Stimulated activated CD4-positive, alpha-beta T cell treated with anti-CD3 and anti-CD28 coated beads, Interleukin-1b, Interleukin-23, amount 100 ng/mL, for 1 hour (primary cell): Measurements from ENCODE around the gene PRKAG2.
A peak's percentile ranks its signal among the peaks of the same experiment; 100 is the strongest.
"Not testable (repeated sequence)": the region's sequence is repeated elsewhere in the genome, so short reads cannot be mapped to it uniquely, and the experiment has no call there.

Experiments used
- DNase-seq, 2 donors: peaks; one replicate each; pipeline ENCODE4 v3.0.0-alpha.2; 2020; ENCODE audit warnings: low read depth in 2 of 2

PRKAG2 gene

DNA sequence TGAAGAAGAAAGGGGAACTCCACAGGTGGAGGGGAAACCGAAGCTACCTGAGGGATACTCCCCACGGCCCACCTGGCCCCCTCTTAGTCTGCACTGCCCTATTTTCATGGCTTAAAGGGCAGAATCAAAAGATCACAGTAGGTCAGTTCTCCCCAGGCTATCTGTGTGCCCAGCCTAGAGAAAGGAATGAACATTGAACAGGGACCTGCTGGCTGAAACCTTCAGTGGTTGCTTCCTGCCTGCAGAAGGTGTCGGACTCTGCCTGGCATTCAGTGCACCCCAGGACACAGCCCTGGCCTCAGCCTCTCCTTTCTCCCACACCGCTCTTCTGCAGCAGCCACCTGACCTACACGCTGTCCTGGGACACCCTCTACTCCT is 74.5 kb downstream of the PRKAG2 start:
- DNase-seq = no peak

GRCh38 chr7:151801782-151802468 is 75.0 kb downstream of the PRKAG2 start:
- DNase-seq = no peak

GRCh38 chr7:151801291-151801690 is 75.6 kb downstream of the PRKAG2 start:
- DNase-seq = no peak

DNA sequence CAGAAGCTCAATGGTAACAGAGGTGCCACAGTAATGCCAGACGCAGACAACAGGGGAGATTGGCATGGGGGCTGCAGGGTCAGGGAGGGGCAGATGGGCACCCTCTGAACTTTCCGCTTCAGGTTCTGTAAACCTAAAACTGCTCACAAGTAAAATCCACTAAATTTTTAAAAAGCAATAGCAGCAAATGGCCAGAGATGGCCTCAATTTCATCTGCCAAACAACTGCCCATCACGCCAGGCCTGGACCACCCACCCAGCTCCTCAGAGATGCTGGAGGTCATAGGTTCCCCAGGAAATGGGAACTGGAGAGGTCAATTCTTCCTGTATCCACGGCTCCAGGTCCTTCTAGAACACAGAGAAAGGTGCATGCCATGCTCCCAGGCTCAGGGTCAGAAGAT is 76.1 kb downstream of the PRKAG2 start:
- no peak for DNase-seq

- no peak for DNase-seq
Measured at GRCh38 chr7:151800391-151800790, 76.5 kb downstream of the PRKAG2 start.

DNA sequence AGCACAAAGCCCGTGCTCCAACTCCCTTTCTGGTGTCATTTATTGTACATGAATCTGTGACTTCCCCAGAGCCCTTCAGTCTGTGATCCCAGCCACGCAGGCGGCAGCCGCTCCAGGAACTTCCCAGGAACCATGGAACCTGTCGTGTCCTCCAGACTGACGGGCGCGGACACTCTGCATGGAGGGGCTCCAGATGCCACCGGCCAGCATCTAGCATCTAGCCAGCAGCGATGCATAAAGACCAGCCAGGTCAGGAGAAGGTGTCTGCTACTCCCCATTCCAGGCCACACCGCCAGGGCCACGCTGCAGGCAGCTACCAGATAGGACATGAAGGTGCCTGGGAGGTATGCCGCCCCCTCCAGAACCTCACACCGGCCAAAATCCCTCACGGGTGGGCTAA is 77.4 kb downstream of the PRKAG2 start:
- DNase-seq = no peak

- no peak for DNase-seq
Measured at GRCh38 chr7:151798851-151799448, 78.0 kb downstream of the PRKAG2 start.

DNA sequence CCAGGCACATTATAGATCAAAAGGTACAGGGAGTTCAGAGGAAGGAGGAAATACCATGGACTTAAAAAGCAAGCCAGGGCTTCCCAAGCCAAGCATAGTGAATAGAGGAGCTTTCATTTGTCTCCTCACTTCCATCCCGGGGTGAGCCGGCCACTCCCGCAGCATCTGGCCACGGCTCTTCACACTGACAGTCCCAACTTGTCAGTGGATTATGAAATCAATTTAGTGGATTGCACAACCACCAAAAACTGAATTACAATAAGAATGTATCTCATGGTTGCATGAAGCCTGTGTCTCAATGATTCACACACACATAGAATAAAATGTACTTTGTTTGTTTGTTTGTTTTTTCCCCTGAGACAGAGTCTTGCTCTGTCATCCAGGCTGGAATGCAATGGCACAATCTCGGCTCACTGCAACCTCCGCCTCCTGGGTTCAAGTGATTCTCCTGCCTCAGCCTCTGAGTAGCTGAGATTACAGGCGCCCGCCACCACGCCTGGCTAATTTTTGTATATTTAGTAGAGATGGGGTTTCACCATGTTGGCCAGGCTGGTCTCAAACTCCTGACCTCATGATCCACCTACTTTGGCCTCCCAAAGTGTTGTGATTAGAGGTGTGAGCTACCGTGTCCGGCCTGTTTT is 79.1 kb downstream of the PRKAG2 start:
- DNase-seq = not testable (repeated sequence)

DNA sequence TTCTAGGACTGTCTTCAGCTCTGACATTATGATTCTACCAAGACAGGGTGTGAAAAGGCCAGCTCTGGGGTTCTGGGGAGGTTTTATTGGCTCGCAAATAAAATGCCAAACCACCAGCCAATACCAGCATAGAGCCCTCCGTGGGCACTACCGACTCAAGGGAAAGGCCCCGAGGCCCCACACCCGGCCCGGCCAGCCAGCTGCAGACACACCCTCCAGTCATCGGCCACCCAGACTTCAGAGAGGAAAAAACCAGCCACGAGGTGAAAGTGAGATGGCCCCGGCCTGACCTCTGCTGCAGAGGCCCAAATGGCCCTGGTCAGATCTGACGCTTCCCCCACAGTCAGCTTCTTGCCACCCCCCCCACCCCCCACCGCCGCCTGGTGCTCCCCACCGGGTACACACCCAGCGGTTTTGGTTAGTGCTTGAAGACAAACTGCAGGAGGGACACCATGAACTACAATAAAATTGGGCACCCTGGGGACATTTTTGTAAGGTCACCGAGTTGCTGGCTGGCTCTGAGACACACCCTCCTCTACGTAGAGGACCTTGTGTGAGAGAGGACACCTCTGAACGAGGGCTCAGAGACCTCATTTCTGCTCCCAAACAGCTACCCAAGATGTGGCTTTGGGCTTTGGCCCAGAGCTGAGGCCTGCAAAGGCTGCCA is 79.9 kb downstream of the PRKAG2 start:
- no peak for DNase-seq

DNA sequence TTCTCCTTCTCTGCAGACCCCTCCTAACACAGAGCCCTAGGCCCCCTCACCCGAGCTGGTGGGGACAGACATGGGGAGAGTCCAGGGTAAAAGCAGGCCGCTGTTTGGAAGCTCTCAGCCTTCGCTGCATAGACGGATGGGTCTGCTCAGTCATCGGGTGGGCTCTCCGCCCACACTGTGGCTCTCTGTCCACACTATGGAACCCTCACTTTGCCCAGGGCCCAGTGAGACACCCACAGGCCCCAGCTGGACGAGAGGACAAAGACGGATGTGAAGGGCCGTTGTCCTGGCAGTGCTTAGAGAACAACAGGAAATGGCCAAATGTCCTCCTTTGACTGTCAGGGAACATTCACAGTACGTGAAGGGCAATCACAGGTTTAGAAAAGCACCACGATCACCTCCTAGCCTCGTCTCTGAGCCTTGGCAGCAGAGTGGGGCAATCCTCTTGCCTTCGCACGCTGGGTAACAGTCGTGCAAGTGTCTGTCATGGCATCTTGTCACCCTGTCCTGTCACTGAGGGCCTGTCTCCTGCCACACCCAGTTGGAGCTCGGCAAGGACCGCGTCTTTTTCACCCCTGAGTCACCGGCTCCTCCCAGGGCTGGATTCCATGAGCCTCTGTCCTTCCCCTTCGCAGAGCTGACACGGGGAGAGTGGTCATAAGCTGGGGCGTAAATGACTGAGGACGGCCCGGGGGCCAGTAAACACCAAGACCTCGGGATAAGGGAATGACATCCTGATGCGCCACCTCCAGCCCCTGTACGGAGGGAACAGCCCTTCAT is 80.6 kb downstream of the PRKAG2 start:
- no peak for DNase-seq

DNA sequence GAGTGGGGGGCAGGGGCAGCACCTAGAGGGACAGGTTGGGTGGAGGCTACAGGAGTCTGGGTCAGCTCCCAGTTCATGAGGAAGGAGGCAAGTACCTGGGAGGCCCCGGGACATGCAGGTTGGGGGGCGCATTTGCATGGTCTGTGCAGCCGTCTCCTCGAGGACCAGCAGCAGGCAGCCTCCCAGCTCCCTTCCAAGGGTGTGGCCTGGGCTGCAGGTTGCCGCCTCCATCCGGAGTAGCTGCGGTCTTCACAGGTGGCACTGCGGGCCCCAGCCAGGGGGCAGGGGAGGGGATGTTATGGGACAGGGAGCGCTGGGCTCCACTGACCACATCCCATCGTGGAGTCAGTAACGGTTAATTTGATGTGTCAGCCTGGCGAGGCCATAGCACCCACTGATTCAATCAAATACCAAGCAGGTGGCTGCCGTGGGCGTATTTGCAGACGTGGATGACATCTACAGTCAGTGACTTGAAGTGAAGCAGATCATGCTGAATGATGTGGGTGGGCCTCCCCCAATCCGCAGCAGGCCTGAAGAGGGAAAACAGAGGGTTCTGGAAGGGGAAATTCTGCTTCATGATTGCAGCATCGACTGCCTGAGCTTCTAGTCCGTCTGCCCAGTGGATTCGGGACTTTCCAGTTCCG is 81.6 kb downstream of the PRKAG2 start:
- peak in 1 of 2 donors; percentile 54 for DNase-seq

DNA sequence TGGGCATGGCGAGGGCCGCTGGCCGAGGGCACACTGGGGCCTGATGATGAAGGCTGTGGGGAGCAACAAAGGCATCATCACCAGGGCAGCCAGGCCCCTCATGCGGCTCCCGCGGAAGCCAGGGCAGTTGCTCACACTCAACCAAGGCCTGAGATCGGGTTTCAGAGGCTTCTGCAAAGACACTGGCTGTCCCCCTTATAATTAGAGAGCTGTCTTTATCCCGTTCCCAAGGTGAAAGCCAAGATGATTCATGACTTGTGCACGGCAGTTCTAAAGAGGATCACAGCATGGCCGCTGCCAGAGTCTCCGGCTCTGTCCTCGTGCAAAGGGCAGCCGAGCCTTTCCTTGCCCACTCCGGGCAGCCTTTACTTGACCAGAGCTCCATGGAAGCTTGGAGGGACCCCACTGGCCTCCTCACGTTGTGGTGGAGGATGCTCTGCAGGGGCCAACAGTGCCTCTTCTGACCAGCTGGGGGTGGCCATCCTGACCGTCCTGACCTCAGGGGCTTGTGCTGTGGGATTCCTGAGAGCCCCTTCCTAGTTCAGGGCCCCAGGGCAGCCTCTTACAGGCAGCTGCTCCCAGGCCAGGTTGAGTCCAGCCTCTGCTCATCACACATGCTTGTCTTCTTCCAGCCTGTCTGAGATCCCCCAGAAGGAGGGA is 82.3 kb downstream of the PRKAG2 start:
- no peak for DNase-seq

DNA sequence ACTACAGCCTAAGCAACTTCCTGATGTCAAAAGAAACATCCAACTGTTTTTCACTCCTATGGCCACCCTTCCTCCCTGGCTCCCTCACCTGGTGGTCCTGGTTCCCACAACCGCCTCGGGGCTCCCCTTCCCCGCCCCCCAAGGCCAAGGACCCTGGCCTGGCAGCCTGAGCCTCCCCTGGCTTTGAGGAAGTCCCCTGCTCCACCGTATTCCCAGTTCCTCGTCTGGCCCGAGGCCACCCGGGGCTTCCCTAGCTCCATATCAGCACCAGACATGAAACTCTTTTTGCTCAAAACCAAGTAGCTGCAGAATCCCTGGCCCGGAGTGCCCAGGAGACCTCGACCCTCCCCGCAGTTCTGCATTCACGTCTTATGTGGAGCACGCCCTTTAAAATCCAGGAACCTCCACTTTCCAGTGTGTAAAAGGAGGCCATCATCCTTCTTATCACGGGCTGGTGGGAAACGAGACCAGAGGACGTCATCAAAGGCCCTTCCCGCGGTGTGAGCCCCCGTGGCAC is 82.9 kb downstream of the PRKAG2 start:
- DNase-seq = no peak

GRCh38 chr7:151793531-151793951 is 83.4 kb downstream of the PRKAG2 start:
- no peak for DNase-seq

GRCh38 chr7:151792636-151793035 is 84.3 kb downstream of the PRKAG2 start:
- DNase-seq = no peak

DNA sequence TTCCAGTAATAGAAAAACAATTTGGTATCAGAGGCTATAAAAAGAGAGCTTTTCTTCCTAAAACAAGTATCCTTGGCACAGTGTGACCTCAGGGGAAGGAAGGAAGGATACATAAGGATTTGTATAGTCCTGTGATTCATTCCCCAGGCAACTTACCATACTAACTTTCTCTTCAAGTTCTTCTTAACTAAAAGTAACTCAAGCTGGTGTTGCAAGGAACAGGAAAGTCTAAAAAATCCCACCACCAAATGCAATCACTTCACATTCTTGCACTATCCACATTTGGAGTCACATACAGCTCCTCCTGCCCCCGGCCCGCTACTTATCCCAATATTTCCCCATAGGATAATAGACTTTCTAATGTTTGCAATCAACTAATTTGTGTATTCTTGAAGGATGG is 84.8 kb downstream of the PRKAG2 start:
- no peak for DNase-seq

DNA sequence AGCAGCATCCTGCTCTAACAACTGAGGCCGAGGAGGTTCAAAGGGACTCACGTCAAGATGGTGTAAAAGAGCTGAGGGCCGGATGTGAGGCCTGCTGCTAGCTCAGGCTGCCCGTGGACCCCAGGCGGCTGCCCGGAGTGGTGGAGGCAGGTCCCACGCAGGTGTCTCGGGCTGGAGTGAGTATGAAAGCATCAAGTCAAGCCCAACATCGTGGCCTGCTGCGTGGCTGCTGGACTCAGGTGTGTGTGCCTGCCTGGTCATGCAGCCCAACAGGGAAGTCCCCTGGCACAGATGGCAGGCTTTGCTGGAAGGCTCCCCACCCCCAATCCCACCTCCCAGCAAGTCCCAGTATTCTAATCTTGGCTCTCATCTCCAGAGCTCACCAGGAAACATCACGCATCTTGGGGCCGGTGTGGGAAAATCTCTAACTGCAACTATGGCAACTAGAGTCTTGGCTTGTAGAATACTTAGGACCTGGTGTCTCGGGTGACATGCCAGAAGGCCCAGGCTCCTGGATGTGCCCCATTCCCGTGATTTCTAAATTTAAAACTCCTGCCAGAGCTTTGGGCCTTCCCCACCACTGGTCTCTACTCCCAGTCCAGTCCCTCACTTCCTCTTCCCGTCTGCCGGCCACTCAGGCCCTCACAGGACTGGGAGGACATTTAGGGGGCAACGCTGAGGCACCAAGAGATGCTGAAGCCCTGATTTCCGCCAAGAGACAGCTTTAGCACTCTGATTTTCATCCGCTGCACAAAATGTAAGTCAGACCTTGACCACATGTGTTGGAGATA is 85.9 kb downstream of the PRKAG2 start:
- DNase-seq = no peak

GRCh38 chr7:151790095-151790829 is 86.7 kb downstream of the PRKAG2 start:
- DNase-seq = no peak

GRCh38 chr7:151789380-151789947 is 87.5 kb downstream of the PRKAG2 start:
- DNase-seq = no peak
